Measurements from ENCODE around the gene RAPGEF4. TPM values are rescaled to one million over a fixed set of nuclear protein-coding genes. Genes with fewer than 3 reads are reported as not detected.

The RAPGEF4 gene
- total and polyA plus RNA-seq, 2 of the 13 experiments (the other 11 are each of a cell fraction or from before 2014, with no cell fraction given) = 0.78 to 0.91 TPM

- no peak for TF ChIP-seq JUNB (CRISPR knock-in tag; IDR thresholded peaks at IDR 0.05; ENCODE audit: borderline replicate concordance)
- TF ChIP-seq FUBP1 (CRISPR knock-in tag; IDR thresholded peaks at IDR 0.05; ENCODE audit: borderline replicate concordance) = no peak
- TF ChIP-seq SRSF4 (IDR thresholded peaks at IDR 0.05; ENCODE audit: low read depth, low read length, poor library complexity, severe bottlenecking) = no peak
- TF ChIP-seq RAD51 (IDR thresholded peaks at IDR 0.05; ENCODE audit: borderline replicate concordance) = no peak
- no peak for TF ChIP-seq GLMP (CRISPR knock-in tag; IDR thresholded peaks at IDR 0.05; ENCODE audit: borderline replicate concordance)
- TF ChIP-seq SALL1 (CRISPR knock-in tag; IDR thresholded peaks at IDR 0.05) = peak; percentile 41; the same call in 1 of the 2 replicates
- no peak for TF ChIP-seq DBP (CRISPR knock-in tag; IDR thresholded peaks at IDR 0.05; ENCODE audit: not compliant biosample characterization)
- no peak for TF ChIP-seq CREB1 (IDR thresholded peaks at IDR 0.05)
- no peak for TF ChIP-seq CREB1 (CRISPR knock-in tag; IDR thresholded peaks at IDR 0.05)
- no peak for TF ChIP-seq AKAP8 (CRISPR knock-in tag; IDR thresholded peaks at IDR 0.05)
- TF ChIP-seq ERF (CRISPR knock-in tag; IDR thresholded peaks at IDR 0.05) = 0 out of 2 replicates have a peak, but pooled peaks have one; percentile 43
- no peak for TF ChIP-seq ZNF674 (CRISPR knock-in tag; IDR thresholded peaks at IDR 0.05; ENCODE audit: low read depth)
- TF ChIP-seq ZNF547 (CRISPR knock-in tag; IDR thresholded peaks at IDR 0.05) = no peak
- TF ChIP-seq ZFP1 (CRISPR knock-in tag; IDR thresholded peaks at IDR 0.05) = 0 out of 2 replicates have a peak, but pooled peaks have one; percentile 19
- TF ChIP-seq MED13 (CRISPR knock-in tag; IDR thresholded peaks at IDR 0.05) = no peak
- TF ChIP-seq KDM2A (CRISPR knock-in tag; IDR thresholded peaks at IDR 0.05; ENCODE audit: borderline replicate concordance, low read depth) = no peak
- TF ChIP-seq ZNF503 (CRISPR knock-in tag; IDR thresholded peaks at IDR 0.05) = no peak
- peak; percentile 59; the same call in 1 of the 2 replicates for TF ChIP-seq POGZ (CRISPR knock-in tag; IDR thresholded peaks at IDR 0.05)
- no peak for TF ChIP-seq ZNF770 (CRISPR knock-in tag; IDR thresholded peaks at IDR 0.05)
- no peak for TF ChIP-seq ZNF543 (CRISPR knock-in tag; IDR thresholded peaks at IDR 0.05)
Observed at GRCh38 chr2:173058673-173059072, 323.0 kb downstream of the RAPGEF4 start (continued).

All from HepG2 (cell line).